ENCODE measurements around the gene CXCL8. TPM values are rescaled to one million over a fixed set of nuclear protein-coding genes. Genes with fewer than 3 reads are reported as not detected.

CXCL8 gene
- total and polyA plus RNA-seq, 8 donors, result 0.37 to 43.2 (median 2.9) TPM

- no peak for TF ChIP-seq CTCF (IDR thresholded peaks at IDR 0.05)
- Histone ChIP-seq H3K27ac (no peak overlapping the region), H3K9me3 (no peaks in the 10 kb centered on the region), H3K36me3 (no peaks in the 10 kb centered on the region), H3K27me3 (no peaks in the 10 kb centered on the region), H3K4me1 (peaks cover 3 to 24% (median 15%) of the 10 kb centered on the region in 3 donors), H3K4me3 (no peak overlapping the region)
- FAIRE-seq (no peak), DNase-seq (peak in 4 of 6 donors; percentile 25 to 50 (median 40)), ATAC-seq (peak; percentile 62 to 71 (median 67))
- WGBS, 2 donors, result 37 to 43% methylated on average over 7 of the region's 7 CpGs
- intact Hi-C loops (cut with DNase I), result no loop called here
Measured at GRCh38 chr4:73707918-73708577, 32.3 kb upstream of the CXCL8 start.

- H3K36me3 ChIP-seq, result no peaks in the 10 kb centered on the region
- intact Hi-C loops (cut with DNase I), result no loop called here
- peaks cover 0 to 16% (median 5%) of the 10 kb centered on the region in 3 donors for H3K4me1 ChIP-seq
- ATAC-seq (no peak), DNase-seq (no peak), FAIRE-seq (no peak)
- no peaks in the 10 kb centered on the region for H3K27me3 ChIP-seq
- no peaks in the 10 kb centered on the region for H3K9me3 ChIP-seq
- no peak for TF ChIP-seq CTCF (IDR thresholded peaks at IDR 0.05)
- no peak overlapping the region for H3K4me3 ChIP-seq
- H3K27ac ChIP-seq, result no peak overlapping the region
- WGBS, 2 donors, result 57 to 64% methylated on average over 2 of the region's 2 CpGs
Measured at GRCh38 chr4:73709451-73710033, 30.8 kb upstream of the CXCL8 start.

GRCh38 chr4:73710094-73710493 is 30.3 kb upstream of the CXCL8 start:
- H3K4me1 ChIP-seq, result peaks cover 0 to 11% (median under 1%) of the 10 kb centered on the region in 3 donors
- no peak for FAIRE-seq

GRCh38 chr4:73711989-73712388 is 28.4 kb upstream of the CXCL8 start:
- no peaks in the 10 kb centered on the region for H3K27me3 ChIP-seq
- no peak for TF ChIP-seq CTCF (IDR thresholded peaks at IDR 0.05)
- H3K4me1 ChIP-seq, result peaks cover 0 to 5% (median 0%) of the 10 kb centered on the region in 3 donors
- no peaks in the 10 kb centered on the region for H3K9me3 ChIP-seq
- no peak for ATAC-seq
- H3K27ac ChIP-seq, result no peak overlapping the region
- 63 to 66% methylated on average over 2 of the region's 2 CpGs for WGBS, 2 donors
- H3K4me3 ChIP-seq, result no peak overlapping the region
- H3K36me3 ChIP-seq, result no peaks in the 10 kb centered on the region
- FAIRE-seq, result no peak
- intact Hi-C loops (cut with DNase I), result no loop called here
- DNase-seq, result no peak

More at GRCh38 chr4:73710094-73710493, 30.3 kb upstream of the CXCL8 start:
- ATAC-seq (no peak), DNase-seq (no peak)
- H3K36me3 ChIP-seq, result no peaks in the 10 kb centered on the region
- H3K27me3 ChIP-seq, result no peaks in the 10 kb centered on the region
- no peak overlapping the region for H3K27ac ChIP-seq
- WGBS, 2 donors, result 91% methylated on average over 3 of the region's 3 CpGs
- no peaks in the 10 kb centered on the region for H3K9me3 ChIP-seq
- no peak for TF ChIP-seq CTCF (IDR thresholded peaks at IDR 0.05)
- intact Hi-C loops (cut with DNase I), result no loop called here
- no peak overlapping the region for H3K4me3 ChIP-seq

- Histone ChIP-seq H3K27ac (no peak overlapping the region), H3K9me3 (no peaks in the 10 kb centered on the region), H3K27me3 (no peaks in the 10 kb centered on the region), H3K4me1 (no peaks in the 10 kb centered on the region), H3K36me3 (no peaks in the 10 kb centered on the region), H3K4me3 (no peak overlapping the region)
- intact Hi-C loops (cut with DNase I), result no loop called here
- no peak for ATAC-seq
- TF ChIP-seq CTCF (IDR thresholded peaks at IDR 0.05), result no peak
- no peak for FAIRE-seq
- WGBS, 2 donors, result 96% methylated on average over 3 of the region's 3 CpGs
- no peak for DNase-seq
Measured at GRCh38 chr4:73713650-73714049, 26.7 kb upstream of the CXCL8 start.

Measured in pancreas (tissue), 10 donors.